NT2/D1 (cell line): ENCODE measurements around the gene COA4.

ENCODE experiments used
- SUZ12 ChIP-seq: IDR thresholded peaks from 2 replicates; pipeline ENCODE4 v1.6.1; 2011; ENCODE audit not compliant: insufficient read length, insufficient read depth; ENCODE audit errors: extremely low read depth
- YY1 ChIP-seq: IDR thresholded peaks from 2 replicates; pipeline ENCODE4 v1.6.1; 2011; ENCODE audit not compliant: insufficient read length, insufficient read depth

DNA sequence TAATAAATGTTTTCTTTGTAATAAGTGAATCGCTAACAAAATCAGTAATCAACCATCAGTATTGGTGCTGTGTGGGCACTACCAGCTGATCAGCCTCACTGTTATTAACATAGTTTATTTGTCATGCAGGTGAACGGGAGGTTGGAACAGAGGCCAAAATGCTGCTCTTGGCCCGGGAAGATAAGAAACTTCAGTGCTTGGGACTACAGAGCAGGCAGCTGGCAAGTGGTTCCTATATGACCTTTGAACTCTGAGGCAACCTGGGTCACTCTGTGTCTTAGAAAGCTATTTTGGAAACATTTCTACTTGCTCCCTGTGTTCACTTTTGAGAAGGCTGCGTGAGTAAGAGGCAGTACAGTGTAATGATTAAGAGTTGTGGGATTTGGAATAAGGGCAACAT is 37.6 kb upstream of the COA4 start:
- no peak for TF ChIP-seq YY1
- TF ChIP-seq SUZ12, result no peak
